Chondrocyte (in vitro differentiated cells): Measurements from ENCODE around the gene FCRLA. TPM values are rescaled to one million over a fixed set of nuclear protein-coding genes. Genes with fewer than 3 reads are reported as not detected.

ENCODE experiments used
- DNase-seq: peaks from one replicate; pipeline ENCODE4 v3.0.0; 2021; ENCODE audit warnings: mixed read lengths, low spot score
- H3K27ac Mint-ChIP-seq: one replicate; pipeline ENCODE4 v1.8.0; 2021; ENCODE audit warnings: mild to moderate bottlenecking, moderate library complexity, mixed read lengths; ENCODE audit not compliant: unreplicated experiment
- H3K27me3 Mint-ChIP-seq: 2 replicates; pipeline ENCODE4 v1.8.0; 2021; ENCODE audit warnings: low read depth, mixed read lengths
- H3K36me3 Mint-ChIP-seq: 2 replicates; pipeline ENCODE4 v1.8.0; 2021; ENCODE audit warnings: low read depth, mixed read lengths
- H3K4me1 Mint-ChIP-seq: 2 replicates; pipeline ENCODE4 v1.8.0; 2021; ENCODE audit warnings: low read depth, mild to moderate bottlenecking, mixed read lengths
- H3K4me3 Mint-ChIP-seq: one replicate; pipeline ENCODE4 v1.8.0; 2021; ENCODE audit warnings: mild to moderate bottlenecking, moderate library complexity, mixed read lengths; ENCODE audit not compliant: unreplicated experiment
- H3K9me3 Mint-ChIP-seq: 2 replicates; pipeline ENCODE4 v1.8.0; 2021; ENCODE audit warnings: low read depth, mixed read lengths
- total RNA-seq: library from RNA; stranded (reverse); gene quantifications from 3 replicates; pipeline ENCODE4 v1.2.1, GENCODE V29; 2021
- TF ChIP-seq, protein P1 (sequence below): fragments of 200-600 bp; sonication (generic); IDR thresholded peaks from 2 replicates; pipeline ENCODE4 v1.5.0; 2021; ENCODE audit warnings: antibody characterized with exemption, mild to moderate bottlenecking, moderate library complexity

Gene FCRLA
- total RNA-seq, 1 donor from 2014 or later = not detected

DNA sequence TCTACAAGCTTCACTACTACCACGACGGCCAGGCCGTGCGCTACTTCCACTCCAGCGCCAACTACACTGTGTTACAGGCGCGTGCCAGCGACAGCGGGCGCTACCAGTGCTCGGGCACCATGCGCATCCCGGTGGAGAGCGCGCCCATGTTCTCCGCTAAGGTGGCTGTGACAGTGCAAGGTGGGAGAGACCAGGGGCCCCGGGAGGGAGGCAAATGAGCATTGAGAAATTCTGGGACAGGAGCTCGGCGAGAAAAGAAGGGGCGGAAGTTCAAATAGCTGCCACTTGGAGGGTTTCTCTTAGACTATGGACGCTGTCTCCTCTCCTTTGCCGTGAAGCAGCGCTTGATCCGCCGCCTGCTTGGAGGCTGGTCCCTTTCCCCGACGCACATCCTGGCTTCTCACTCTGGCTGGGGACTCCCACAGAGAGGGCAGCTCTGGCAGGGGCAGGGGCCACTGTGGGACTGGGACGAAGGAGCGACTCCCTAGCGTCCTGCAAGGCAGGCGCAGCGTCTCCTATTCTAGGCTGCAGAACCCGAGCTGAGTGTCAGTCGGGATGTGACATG is 19.0 kb downstream of the FCRLA start:
- Mint-ChIP-seq H3K27me3 (peaks cover 2% of the 10 kb centered on the region), H3K27ac (peak overlapping the region; percentile 87), H3K36me3 (no peaks in the 10 kb centered on the region), H3K4me1 (peaks cover 13% of the 10 kb centered on the region), H3K4me3 (peak overlapping the region; percentile 81), H3K9me3 (no peaks in the 10 kb centered on the region)
- TF ChIP-seq, protein P1, sequence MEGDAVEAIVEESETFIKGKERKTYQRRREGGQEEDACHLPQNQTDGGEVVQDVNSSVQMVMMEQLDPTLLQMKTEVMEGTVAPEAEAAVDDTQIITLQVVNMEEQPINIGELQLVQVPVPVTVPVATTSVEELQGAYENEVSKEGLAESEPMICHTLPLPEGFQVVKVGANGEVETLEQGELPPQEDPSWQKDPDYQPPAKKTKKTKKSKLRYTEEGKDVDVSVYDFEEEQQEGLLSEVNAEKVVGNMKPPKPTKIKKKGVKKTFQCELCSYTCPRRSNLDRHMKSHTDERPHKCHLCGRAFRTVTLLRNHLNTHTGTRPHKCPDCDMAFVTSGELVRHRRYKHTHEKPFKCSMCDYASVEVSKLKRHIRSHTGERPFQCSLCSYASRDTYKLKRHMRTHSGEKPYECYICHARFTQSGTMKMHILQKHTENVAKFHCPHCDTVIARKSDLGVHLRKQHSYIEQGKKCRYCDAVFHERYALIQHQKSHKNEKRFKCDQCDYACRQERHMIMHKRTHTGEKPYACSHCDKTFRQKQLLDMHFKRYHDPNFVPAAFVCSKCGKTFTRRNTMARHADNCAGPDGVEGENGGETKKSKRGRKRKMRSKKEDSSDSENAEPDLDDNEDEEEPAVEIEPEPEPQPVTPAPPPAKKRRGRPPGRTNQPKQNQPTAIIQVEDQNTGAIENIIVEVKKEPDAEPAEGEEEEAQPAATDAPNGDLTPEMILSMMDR = peak; percentile 76
- DNase-seq = no peak

DNA sequence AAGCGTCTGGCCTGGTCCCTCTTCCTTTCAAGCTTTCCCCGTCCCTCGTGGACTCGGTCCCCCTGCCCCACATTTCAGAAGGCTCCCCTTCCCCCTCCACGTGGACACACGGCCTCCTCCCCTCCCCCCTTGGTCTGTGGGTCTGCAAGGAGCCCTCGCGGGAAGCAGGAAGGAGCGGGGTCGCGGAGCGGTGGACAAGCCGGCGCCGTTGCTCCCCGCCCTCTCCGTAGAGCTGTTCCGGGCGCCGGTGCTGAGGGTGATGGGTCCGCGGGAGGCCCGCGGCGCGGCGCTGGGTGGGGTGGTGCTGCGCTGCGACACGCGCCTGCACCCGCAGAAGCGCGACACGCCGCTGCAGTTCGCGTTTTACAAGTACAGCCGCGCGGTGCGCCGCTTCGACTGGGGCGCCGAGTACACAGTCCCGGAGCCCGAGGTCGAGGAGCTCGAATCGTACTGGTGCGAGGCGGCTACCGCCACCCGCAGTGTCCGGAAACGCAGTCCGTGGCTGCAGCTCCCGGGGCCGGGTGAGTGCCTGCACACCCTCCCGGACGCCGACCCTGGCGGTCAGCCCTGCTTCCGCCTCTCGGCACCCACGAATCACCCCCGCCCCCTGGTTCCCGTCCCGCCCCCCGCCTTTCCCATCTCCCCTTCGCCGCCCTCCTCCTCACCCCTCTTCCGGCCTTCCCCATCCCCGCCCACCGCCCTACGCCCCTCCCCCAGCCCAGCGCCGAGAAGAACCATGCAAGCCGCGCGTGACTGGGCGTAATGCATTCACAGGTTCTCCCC is 19.6 kb downstream of the FCRLA start:
- peaks cover 13% of the 10 kb centered on the region for H3K4me1 Mint-ChIP-seq
- TF ChIP-seq, protein P1 = no peak
- no peaks in the 10 kb centered on the region for H3K36me3 Mint-ChIP-seq
- peaks cover 8% of the 10 kb centered on the region for H3K27me3 Mint-ChIP-seq
- H3K9me3 Mint-ChIP-seq = no peaks in the 10 kb centered on the region
- H3K4me3 Mint-ChIP-seq = peak overlapping the region; percentile 81
- no peak overlapping the region for H3K27ac Mint-ChIP-seq
- DNase-seq = peak; percentile 93

DNA sequence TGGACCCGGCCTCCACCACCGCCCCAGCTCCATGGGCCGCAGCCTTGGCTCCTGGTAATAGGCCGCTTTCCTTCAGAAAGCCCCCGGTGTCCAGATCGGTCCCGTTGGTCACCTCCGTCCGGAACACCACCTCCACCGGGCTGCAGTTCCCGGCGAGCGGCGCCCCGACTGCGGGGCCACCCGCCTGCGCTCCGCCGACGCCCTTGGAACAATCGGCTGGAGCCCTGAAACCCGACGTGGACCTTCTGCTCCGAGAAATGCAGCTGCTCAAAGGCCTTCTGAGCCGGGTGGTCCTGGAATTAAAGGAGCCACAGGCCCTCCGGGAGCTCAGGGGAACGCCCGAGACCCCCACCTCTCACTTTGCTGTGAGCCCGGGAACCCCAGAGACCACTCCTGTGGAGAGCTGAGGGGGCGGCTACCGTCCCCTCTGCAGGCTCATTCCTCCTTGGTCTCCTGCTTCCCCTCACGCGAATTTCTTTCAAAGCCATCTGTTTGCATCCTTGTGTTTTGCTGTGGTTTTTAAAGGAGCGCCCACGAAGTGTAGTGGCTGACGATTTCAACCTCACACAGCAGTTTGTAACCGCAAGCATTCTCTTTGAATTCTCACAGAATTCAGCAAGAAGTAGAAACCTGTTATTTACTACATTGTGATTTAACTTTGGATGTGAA is 20.4 kb downstream of the FCRLA start:
- peaks cover 11% of the 10 kb centered on the region for H3K27me3 Mint-ChIP-seq
- no peaks in the 10 kb centered on the region for H3K36me3 Mint-ChIP-seq
- no peak for DNase-seq
- H3K4me1 Mint-ChIP-seq = peaks cover 8% of the 10 kb centered on the region
- H3K27ac Mint-ChIP-seq = peak overlapping the region; percentile 65
- no peaks in the 10 kb centered on the region for H3K9me3 Mint-ChIP-seq
- TF ChIP-seq, protein P1 = no peak
- H3K4me3 Mint-ChIP-seq = peak overlapping the region; percentile 81

DNA sequence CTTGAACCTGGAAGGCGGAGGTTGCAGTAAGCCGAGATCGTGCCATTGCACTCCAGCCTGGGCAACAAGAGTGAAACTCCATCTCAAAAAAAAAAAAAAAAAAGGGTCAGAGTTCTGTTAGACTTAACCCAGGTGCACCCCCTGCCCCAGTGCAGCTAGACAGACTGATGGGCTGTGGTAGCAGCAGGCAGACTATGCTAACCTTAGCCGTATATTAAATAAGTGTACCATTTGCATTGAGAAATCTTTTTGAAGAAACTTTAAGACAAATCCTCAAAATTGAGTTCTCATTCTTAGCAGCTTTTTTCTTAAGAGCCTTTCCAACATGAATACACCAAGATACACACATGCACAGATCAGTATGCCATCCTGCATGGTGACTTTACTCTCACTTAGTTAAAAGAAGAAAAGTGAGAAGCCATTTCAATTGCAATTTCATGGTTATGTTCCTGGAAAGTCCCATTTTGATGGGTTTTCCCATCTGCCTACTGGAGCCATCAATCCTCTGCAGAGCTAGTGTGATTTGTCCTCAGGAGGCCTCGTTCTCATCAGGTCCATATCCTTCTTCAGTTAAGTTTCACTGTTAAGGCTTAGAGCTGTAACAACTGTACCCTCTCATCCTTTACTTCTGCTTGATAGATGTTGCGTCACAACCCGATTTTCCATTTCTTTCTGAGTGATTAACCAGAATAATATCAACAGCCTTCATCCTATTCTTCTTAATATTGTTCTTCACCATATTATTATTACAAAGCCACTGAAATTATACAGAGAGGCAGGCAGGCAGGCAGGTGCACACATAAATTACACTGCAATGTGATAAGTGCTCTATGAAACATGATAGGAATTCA is 21.6 kb downstream of the FCRLA start:
- Mint-ChIP-seq H3K27ac (no peak overlapping the region), H3K9me3 (no peaks in the 10 kb centered on the region), H3K27me3 (peaks cover 16% of the 10 kb centered on the region), H3K36me3 (no peaks in the 10 kb centered on the region), H3K4me3 (no peak overlapping the region), H3K4me1 (peaks cover 8% of the 10 kb centered on the region)
- TF ChIP-seq, protein P1 = no peak
- DNase-seq = no peak
